Smooth muscle cell (in vitro differentiated cells): ENCODE measurements around the gene MOB4. TPM values are rescaled to one million over a fixed set of nuclear protein-coding genes. Genes with fewer than 3 reads are reported as not detected.
"Not testable (repeated sequence)": the region's sequence is repeated elsewhere in the genome, so short reads cannot be mapped to it uniquely, and the experiment has no call there.

Experiments used
- DNase-seq: peaks from one replicate; lab custom pipeline; 2025; ENCODE audit not compliant: unreplicated experiment; lab: John Stamatoyannopoulos, UW
- H2AFZ ChIP-seq: fragments of 200-600 bp; sonication (generic); 2 replicates; pipeline ENCODE4 v1.6.0; 2016; ENCODE audit warnings: antibody characterized with exemption, low read depth, mild to moderate bottlenecking
- H3F3A ChIP-seq: fragments of 200-600 bp; sonication (generic); 2 replicates; pipeline ENCODE4 v1.6.0; 2017; ENCODE audit warnings: antibody characterized with exemption, low read depth
- H3K27ac ChIP-seq: fragments of 200-600 bp; sonication (generic); 2 replicates; pipeline ENCODE4 v1.5.1; 2016; ENCODE audit warnings: low read depth, mild to moderate bottlenecking
- H3K27me3 ChIP-seq: fragments of 200-600 bp; sonication (generic); 2 replicates; pipeline ENCODE4 v1.6.1; 2016; ENCODE audit warnings: low read depth, mild to moderate bottlenecking
- H3K36me3 ChIP-seq: fragments of 200-600 bp; sonication (generic); 2 replicates; pipeline ENCODE4 v1.5.1; 2016; ENCODE audit warnings: low read depth
- H3K4me1 ChIP-seq: fragments of 200-600 bp; sonication (generic); 2 replicates; pipeline ENCODE4 v1.5.1; 2016; ENCODE audit warnings: low read depth
- H3K4me2 ChIP-seq: fragments of 200-600 bp; sonication (generic); 2 replicates; pipeline ENCODE4 v1.6.0; 2016; ENCODE audit warnings: mild to moderate bottlenecking
- H3K4me3 ChIP-seq: fragments of 200-600 bp; sonication (generic); 2 replicates; pipeline ENCODE4 v1.5.1; 2016; ENCODE audit warnings: mild to moderate bottlenecking
- H3K79me2 ChIP-seq: fragments of 200-600 bp; sonication (generic); 2 replicates; pipeline ENCODE4 v1.6.0; 2016; ENCODE audit warnings: low read depth, mild to moderate bottlenecking
- H3K9ac ChIP-seq: fragments of 200-600 bp; sonication (generic); 2 replicates; pipeline ENCODE4 v1.6.0; 2016; ENCODE audit warnings: low read depth
- H3K9me3 ChIP-seq: fragments of 200-600 bp; sonication (generic); replicated peaks from 2 replicates; pipeline ENCODE4 v1.5.1; 2016; ENCODE audit warnings: low read depth
- H4K20me1 ChIP-seq: fragments of 200-600 bp; sonication (generic); 2 replicates; pipeline ENCODE4 v1.6.0; 2016; ENCODE audit warnings: low read depth
- CTCF ChIP-seq: fragments of 200-600 bp; sonication (generic); IDR thresholded peaks from 2 replicates; pipeline ENCODE4 v1.5.1; 2017; ENCODE audit warnings: borderline replicate concordance, mild to moderate bottlenecking, antibody characterized with exemption; ENCODE audit not compliant: insufficient read depth, poor library complexity, severe bottlenecking
- WGBS: methylation state at CpG from one replicate; pipeline ENCODE4 v1.1.7; 2016; ENCODE audit warnings: low lambda C conversion rate; 5-methylcytosine and 5-hydroxymethylcytosine counted together
- polyA plus RNA-seq: library from polyadenylated mRNA; unstranded; fragments of >200 nt; fragmentation: Nextera tagmentation; extraction: Ambion mirVana; gene quantifications from 2 replicates; pipeline ENCODE4 v1.2.1, GENCODE V29; 2016
- total RNA-seq: library from RNA; depleted of rRNA; stranded (reverse); fragments of >200 nt; gene quantifications from 2 replicates; pipeline ENCODE4 v1.2.3, GENCODE V29; 2014

The MOB4 gene
- total and polyA plus RNA-seq, 2 experiments from 2014 or later, result 69.3 to 73.1 TPM

GRCh38 chr2:197480165-197481036, 35.5 kb upstream of the MOB4 start:
- Histone ChIP-seq H3K4me1 (no peaks in the 10 kb centered on the region), H3F3A (peaks cover 9% of the 10 kb centered on the region), H3K27ac (no peak overlapping the region), H3K4me3 (no peak overlapping the region), H3K36me3 (peaks cover 11% of the 10 kb centered on the region), H3K9me3 (no peaks in the 10 kb centered on the region), H4K20me1 (peaks cover 5% of the 10 kb centered on the region), H3K4me2 (no peak overlapping the region), H2AFZ (no peak overlapping the region), H3K79me2 (no peaks in the 10 kb centered on the region), H3K27me3 (no peaks in the 10 kb centered on the region), H3K9ac (no peak overlapping the region)
- DNase-seq, result no peak
- TF ChIP-seq CTCF, result no peak
- WGBS, result 96% methylated on average over 9 of the region's 9 CpGs

- WGBS, result 95% methylated on average over 3 of the region's 3 CpGs
- H3K4me3 ChIP-seq, H3K27ac ChIP-seq, H3K27me3 ChIP-seq, DNase-seq, H3K9me3 ChIP-seq, H3K4me2 ChIP-seq, H4K20me1 ChIP-seq, H3K9ac ChIP-seq, H3K79me2 ChIP-seq, H3K4me1 ChIP-seq, H2AFZ ChIP-seq: not testable (repeated sequence)
- peaks cover 16% of the 10 kb centered on the region for H3K36me3 ChIP-seq
- H3F3A ChIP-seq, result peaks cover 21% of the 10 kb centered on the region
Observed at GRCh38 chr2:197484248-197484647, 31.6 kb upstream of the MOB4 start.

GRCh38 chr2:197486175-197486574, 29.7 kb upstream of the MOB4 start:
- H3K27me3 ChIP-seq, result no peaks in the 10 kb centered on the region

GRCh38 chr2:197487385-197487784, 28.5 kb upstream of the MOB4 start:
- 96% methylated on average over 4 of the region's 4 CpGs for WGBS
- DNase-seq, result no peak

More at GRCh38 chr2:197486175-197486574, 29.7 kb upstream of the MOB4 start:
- no peaks in the 10 kb centered on the region for H3K9me3 ChIP-seq
- no peak overlapping the region for H3K9ac ChIP-seq
- no peak for DNase-seq
- H4K20me1 ChIP-seq, result peaks cover 18% of the 10 kb centered on the region
- H3K36me3 ChIP-seq, result peaks cover 17% of the 10 kb centered on the region
- H3K27ac ChIP-seq, result no peak overlapping the region
- no peak overlapping the region for H3K4me2 ChIP-seq
- H3K79me2 ChIP-seq, result peaks cover 13% of the 10 kb centered on the region
- peaks cover 17% of the 10 kb centered on the region for H3F3A ChIP-seq
- H3K4me1 ChIP-seq, result no peaks in the 10 kb centered on the region
- H3K4me3 ChIP-seq, result no peak overlapping the region
- 99% methylated on average over 2 of the region's 2 CpGs for whole genome bisulfite sequencing
- no peak for TF ChIP-seq CTCF
- H2AFZ ChIP-seq, result no peak overlapping the region

More at GRCh38 chr2:197487385-197487784, 28.5 kb upstream of the MOB4 start:
- Histone ChIP-seq H3K79me2 (peaks cover 15% of the 10 kb centered on the region), H3K4me3 (no peak overlapping the region), H3K36me3 (peaks cover 17% of the 10 kb centered on the region), H4K20me1 (peaks cover 30% of the 10 kb centered on the region), H3K27me3 (no peaks in the 10 kb centered on the region), H3K9me3 (no peaks in the 10 kb centered on the region), H3K4me2 (no peak overlapping the region), H3K4me1 (no peaks in the 10 kb centered on the region), H2AFZ (no peak overlapping the region), H3K27ac (no peak overlapping the region), H3K9ac (no peak overlapping the region), H3F3A (peaks cover 17% of the 10 kb centered on the region)
- no peak for TF ChIP-seq CTCF
